SU-DHL-6 (cell line): Measurements from ENCODE around the gene ZNF469.
A peak's percentile ranks its signal among the peaks of the same experiment; 100 is the strongest.

ENCODE experiments used
- H2AFZ ChIP-seq: fragments of 200-600 bp; sonication (generic); 2 replicates; pipeline ENCODE4 v1.6.1; 2014; ENCODE audit warnings: low read depth, mild to moderate bottlenecking, moderate library complexity, mixed read lengths, antibody characterized with exemption, low read length; ENCODE audit not compliant: severe bottlenecking
- H3F3A ChIP-seq: fragments of 200-600 bp; shearing (Covaris generic); 2 replicates; pipeline ENCODE4 v1.6.0; 2016; ENCODE audit warnings: antibody characterized with exemption, mild to moderate bottlenecking; ENCODE audit not compliant: insufficient read depth
- H3K27ac ChIP-seq: fragments of 200-600 bp; sonication (generic); 2 replicates; pipeline ENCODE4 v1.5.1; 2016; ENCODE audit warnings: low read depth, mild to moderate bottlenecking, low read length, moderate library complexity, mixed read lengths
- H3K27me3 ChIP-seq: fragments of 200-600 bp; sonication (generic), shearing (Covaris generic); 2 replicates; pipeline ENCODE4 v1.6.0; 2014; ENCODE audit warnings: mild to moderate bottlenecking, low read length
- H3K36me3 ChIP-seq: fragments of 200-600 bp; sonication (generic); 2 replicates; pipeline ENCODE4 v1.6.1; 2014; ENCODE audit warnings: mild to moderate bottlenecking, low read length, mixed read lengths
- H3K4me2 ChIP-seq: fragments of 300-600, 200-600 bp; shearing (Covaris generic), sonication (generic); 2 replicates; pipeline ENCODE4 v1.6.0; 2014; ENCODE audit warnings: low read length, low read depth, mild to moderate bottlenecking; ENCODE audit not compliant: poor library complexity, severe bottlenecking
- H3K4me3 ChIP-seq: fragments of 200-600 bp; sonication (generic); 2 replicates; pipeline ENCODE4 v1.5.1; 2014; ENCODE audit warnings: antibody characterized with exemption, low read length, mild to moderate bottlenecking, mixed read lengths; ENCODE audit not compliant: insufficient read depth, poor library complexity, severe bottlenecking
- H3K79me2 ChIP-seq: fragments of 200-600 bp; sonication (generic); 2 replicates; pipeline ENCODE4 v1.6.1; 2014; ENCODE audit warnings: mild to moderate bottlenecking, low read length, moderate library complexity; ENCODE audit not compliant: insufficient read depth
- H3K9ac ChIP-seq: fragments of 200-600 bp; sonication (generic); 2 replicates; pipeline ENCODE4 v1.7.0; 2014; ENCODE audit warnings: mild to moderate bottlenecking, low read length
- H3K9me2 ChIP-seq: fragments of 200-600 bp; sonication (generic); replicated peaks from 2 replicates; pipeline ENCODE4 v1.6.1; 2014; ENCODE audit warnings: low read length; ENCODE audit not compliant: insufficient read depth
- H3K9me3 ChIP-seq: fragments of 200-600 bp; sonication (generic); 2 replicates; pipeline ENCODE4 v1.6.1; 2014; ENCODE audit warnings: low read length, mixed read lengths; ENCODE audit not compliant: insufficient read depth
- H4K20me1 ChIP-seq: fragments of 200-600 bp; sonication (generic); 2 replicates; pipeline ENCODE4 v1.6.1; 2014; ENCODE audit warnings: low read depth, mild to moderate bottlenecking, antibody characterized with exemption, low read length, moderate library complexity, mixed read lengths
- CTCF ChIP-seq: fragments of 200-600 bp; sonication (generic); IDR thresholded peaks from one replicate; pipeline ENCODE4 v1.5.1; 2017; ENCODE audit warnings: antibody characterized with exemption, mild to moderate bottlenecking, low read length, moderate library complexity; ENCODE audit not compliant: insufficient read depth, poor library complexity, severe bottlenecking
- EZH2phosphoT487 ChIP-seq: fragments of 200-600 bp; sonication (generic), shearing (Covaris generic); conservative IDR thresholded peaks from 2 replicates; pipeline ENCODE4 v1.6.1; 2018; ENCODE audit warnings: mild to moderate bottlenecking, antibody characterized with exemption, low read length, moderate library complexity, mixed read lengths

The ZNF469 gene

GRCh38 chr16:88394426-88394825 is 11.7 kb downstream of the ZNF469 start:
- no peaks in the 10 kb centered on the region for H3K9me3 ChIP-seq
- no peaks in the 10 kb centered on the region for H3F3A ChIP-seq
- no peak for TF ChIP-seq CTCF
- no peak for TF ChIP-seq EZH2phosphoT487
- no peaks in the 10 kb centered on the region for H3K36me3 ChIP-seq
- no peak overlapping the region for H3K4me3 ChIP-seq
- no peak overlapping the region for H3K4me2 ChIP-seq
- no peaks in the 10 kb centered on the region for H3K27me3 ChIP-seq
- H3K27ac ChIP-seq, result no peak overlapping the region
- H2AFZ ChIP-seq, result no peak overlapping the region
- H4K20me1 ChIP-seq, result no peaks in the 10 kb centered on the region
- no peaks in the 10 kb centered on the region for H3K9me2 ChIP-seq
- no peak overlapping the region for H3K9ac ChIP-seq
- H3K79me2 ChIP-seq, result no peaks in the 10 kb centered on the region

GRCh38 chr16:88395669-88396584 is 13.2 kb downstream of the ZNF469 start:
- Histone ChIP-seq H3K27ac (no peak overlapping the region), H3F3A (no peaks in the 10 kb centered on the region)
- TF ChIP-seq EZH2phosphoT487 (0 out of 2 replicates have a peak, but pooled peaks have one; percentile 67), CTCF (no peak)

GRCh38 chr16:88398170-88398873 is 15.6 kb downstream of the ZNF469 start:
- no peaks in the 10 kb centered on the region for H3K79me2 ChIP-seq
- H2AFZ ChIP-seq, result no peak overlapping the region
- H3F3A ChIP-seq, result no peaks in the 10 kb centered on the region
- no peaks in the 10 kb centered on the region for H3K27me3 ChIP-seq
- H3K9me3 ChIP-seq, result no peaks in the 10 kb centered on the region
- H3K4me2 ChIP-seq, result no peak overlapping the region
- H3K9me2 ChIP-seq, result no peaks in the 10 kb centered on the region
- no peaks in the 10 kb centered on the region for H4K20me1 ChIP-seq
- TF ChIP-seq EZH2phosphoT487 (no peak), CTCF (no peak)
- H3K4me3 ChIP-seq, result no peak overlapping the region
- H3K27ac ChIP-seq, result no peak overlapping the region
- no peaks in the 10 kb centered on the region for H3K36me3 ChIP-seq
- H3K9ac ChIP-seq, result no peak overlapping the region

More at GRCh38 chr16:88395669-88396584, 13.2 kb downstream of the ZNF469 start:
- H3K4me3 ChIP-seq, result no peak overlapping the region
- no peaks in the 10 kb centered on the region for H3K36me3 ChIP-seq
- no peak overlapping the region for H3K9ac ChIP-seq
- no peaks in the 10 kb centered on the region for H3K9me3 ChIP-seq
- H2AFZ ChIP-seq, result no peak overlapping the region
- H3K79me2 ChIP-seq, result no peaks in the 10 kb centered on the region
- no peak overlapping the region for H3K4me2 ChIP-seq
- H3K27me3 ChIP-seq, result no peaks in the 10 kb centered on the region
- H3K9me2 ChIP-seq, result no peaks in the 10 kb centered on the region
- no peaks in the 10 kb centered on the region for H4K20me1 ChIP-seq
